ENCODE data around the gene OR4E2. TPM values are rescaled to one million over a fixed set of nuclear protein-coding genes. Genes with fewer than 3 reads are reported as not detected.

The OR4E2 gene
- total and polyA plus RNA-seq, 4 donors: not detected

GRCh38 chr14:21704338-21704737 lies 50.7 kb downstream of the OR4E2 start:
- no peak for ATAC-seq (ENCODE audit: insufficient read depth, low FRiP score)
- H3K27ac ChIP-seq (ENCODE audit: low read depth in 1 of 2, low read length in 1 of 2): no peak overlapping the region
- no peaks in the 10 kb centered on the region for H3K27me3 ChIP-seq (ENCODE audit: control insufficient read depth in 3 of 3, insufficient read depth in 3 of 3, low read length in 2 of 3)
- H3K4me1 ChIP-seq (ENCODE audit: control insufficient read depth in 5 of 5, insufficient read depth in 5 of 5, low read length in 5 of 5): no peaks in the 10 kb centered on the region
- no peak overlapping the region for H3K9ac ChIP-seq (ENCODE audit: insufficient read depth in 1 of 2, low read length in 2 of 2)
- no peaks in the 10 kb centered on the region for H3K36me3 ChIP-seq (ENCODE audit: control insufficient read depth in 4 of 4, insufficient read depth in 4 of 4, low read length in 4 of 4)
- H3K9me3 ChIP-seq (ENCODE audit: control insufficient read depth in 4 of 4, insufficient read depth in 3 of 4, low read length in 3 of 4): no peaks in the 10 kb centered on the region
- no peak for DNase-seq
- TF ChIP-seq, protein P1, sequence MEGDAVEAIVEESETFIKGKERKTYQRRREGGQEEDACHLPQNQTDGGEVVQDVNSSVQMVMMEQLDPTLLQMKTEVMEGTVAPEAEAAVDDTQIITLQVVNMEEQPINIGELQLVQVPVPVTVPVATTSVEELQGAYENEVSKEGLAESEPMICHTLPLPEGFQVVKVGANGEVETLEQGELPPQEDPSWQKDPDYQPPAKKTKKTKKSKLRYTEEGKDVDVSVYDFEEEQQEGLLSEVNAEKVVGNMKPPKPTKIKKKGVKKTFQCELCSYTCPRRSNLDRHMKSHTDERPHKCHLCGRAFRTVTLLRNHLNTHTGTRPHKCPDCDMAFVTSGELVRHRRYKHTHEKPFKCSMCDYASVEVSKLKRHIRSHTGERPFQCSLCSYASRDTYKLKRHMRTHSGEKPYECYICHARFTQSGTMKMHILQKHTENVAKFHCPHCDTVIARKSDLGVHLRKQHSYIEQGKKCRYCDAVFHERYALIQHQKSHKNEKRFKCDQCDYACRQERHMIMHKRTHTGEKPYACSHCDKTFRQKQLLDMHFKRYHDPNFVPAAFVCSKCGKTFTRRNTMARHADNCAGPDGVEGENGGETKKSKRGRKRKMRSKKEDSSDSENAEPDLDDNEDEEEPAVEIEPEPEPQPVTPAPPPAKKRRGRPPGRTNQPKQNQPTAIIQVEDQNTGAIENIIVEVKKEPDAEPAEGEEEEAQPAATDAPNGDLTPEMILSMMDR (IDR thresholded peaks at IDR 0.05; ENCODE audit: control extremely low read depth, extremely low read depth): no peak
- no peak overlapping the region for H3K4me3 ChIP-seq

GRCh38 chr14:21711360-21711961 lies 57.8 kb downstream of the OR4E2 start:
- 32 to 34% methylated on average over 3 of the region's 3 CpGs for WGBS, 2 donors
- peak; percentile 18 to 57 (median 38) for DNase-seq

DNA sequence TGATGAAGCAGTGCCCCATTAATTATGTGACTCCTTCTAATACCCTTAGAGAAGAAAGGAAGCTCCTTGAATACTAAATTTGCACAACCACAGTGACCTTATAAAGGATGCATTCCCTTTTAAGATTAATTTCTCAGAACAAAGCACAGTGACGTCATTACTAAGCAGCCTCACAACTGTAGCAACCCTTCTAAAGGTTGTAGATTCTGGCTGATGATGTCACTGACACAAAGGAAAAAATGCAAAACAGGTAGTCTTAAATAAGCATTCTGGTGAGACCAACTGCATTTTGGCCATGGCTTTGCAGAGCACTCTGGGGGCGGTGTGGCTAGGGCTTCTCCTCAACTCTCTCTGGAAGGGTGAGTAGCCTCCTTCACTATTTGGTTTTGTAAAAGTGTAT lies 58.4 kb downstream of the OR4E2 start:
- Histone ChIP-seq H3K9me3 (ENCODE audit: control insufficient read depth in 4 of 4, insufficient read depth in 3 of 4, low read length in 3 of 4) (no peaks in the 10 kb centered on the region), H3K4me3 (no peak overlapping the region), H3K27me3 (ENCODE audit: control insufficient read depth in 3 of 3, insufficient read depth in 3 of 3, low read length in 2 of 3) (no peaks in the 10 kb centered on the region), H3K36me3 (ENCODE audit: control insufficient read depth in 4 of 4, insufficient read depth in 4 of 4, low read length in 4 of 4) (no peaks in the 10 kb centered on the region), H3K9ac (ENCODE audit: insufficient read depth in 1 of 2, low read length in 2 of 2) (no peak overlapping the region), H3K27ac (ENCODE audit: low read depth in 1 of 2, low read length in 1 of 2) (no peak overlapping the region), H3K4me1 (ENCODE audit: control insufficient read depth in 5 of 5, insufficient read depth in 5 of 5, low read length in 5 of 5) (no peaks in the 10 kb centered on the region)
- ATAC-seq (ENCODE audit: insufficient read depth, low FRiP score) (no peak), DNase-seq (no peak)
- TF ChIP-seq, protein P1 (IDR thresholded peaks at IDR 0.05; ENCODE audit: control extremely low read depth, extremely low read depth): no peak
- 82 to 89% methylated on average over 2 of the region's 2 CpGs for WGBS, 2 donors

More at GRCh38 chr14:21711360-21711961, 57.8 kb downstream of the OR4E2 start:
- no peak for ATAC-seq (ENCODE audit: insufficient read depth, low FRiP score)
- Histone ChIP-seq H3K4me3 (no peak overlapping the region), H3K9ac (ENCODE audit: insufficient read depth in 1 of 2, low read length in 2 of 2) (no peak overlapping the region), H3K27ac (ENCODE audit: low read depth in 1 of 2, low read length in 1 of 2) (no peak overlapping the region), H3K9me3 (ENCODE audit: control insufficient read depth in 4 of 4, insufficient read depth in 3 of 4, low read length in 3 of 4) (no peaks in the 10 kb centered on the region), H3K36me3 (ENCODE audit: control insufficient read depth in 4 of 4, insufficient read depth in 4 of 4, low read length in 4 of 4) (no peaks in the 10 kb centered on the region), H3K4me1 (ENCODE audit: control insufficient read depth in 5 of 5, insufficient read depth in 5 of 5, low read length in 5 of 5) (no peaks in the 10 kb centered on the region), H3K27me3 (ENCODE audit: control insufficient read depth in 3 of 3, insufficient read depth in 3 of 3, low read length in 2 of 3) (no peaks in the 10 kb centered on the region)
- TF ChIP-seq, protein P1 (IDR thresholded peaks at IDR 0.05; ENCODE audit: control extremely low read depth, extremely low read depth): peak; percentile 22
